GM18873 (cell line): ENCODE measurements around the gene NOL11.
"Not testable (repeated sequence)": the region's sequence is repeated elsewhere in the genome, so short reads cannot be mapped to it uniquely, and the experiment has no call there.

ENCODE experiments used
- ATAC-seq: cut with Tn5 transposase; IDR thresholded peaks from one replicate; pipeline ENCODE4 v1.9.1; 2021; ENCODE audit warnings: mild to moderate bottlenecking, moderate library complexity, moderate number of reproducible peaks; ENCODE audit not compliant: unreplicated experiment, low FRiP score

The NOL11 gene

GRCh38 chr17:67752160-67752559, 34.4 kb downstream of the NOL11 start:
- not testable (repeated sequence) for ATAC-seq

GRCh38 chr17:67753026-67753425, 35.3 kb downstream of the NOL11 start:
- ATAC-seq: no peak

- no peak for ATAC-seq
Measured at GRCh38 chr17:67754001-67754400, 36.3 kb downstream of the NOL11 start.

DNA sequence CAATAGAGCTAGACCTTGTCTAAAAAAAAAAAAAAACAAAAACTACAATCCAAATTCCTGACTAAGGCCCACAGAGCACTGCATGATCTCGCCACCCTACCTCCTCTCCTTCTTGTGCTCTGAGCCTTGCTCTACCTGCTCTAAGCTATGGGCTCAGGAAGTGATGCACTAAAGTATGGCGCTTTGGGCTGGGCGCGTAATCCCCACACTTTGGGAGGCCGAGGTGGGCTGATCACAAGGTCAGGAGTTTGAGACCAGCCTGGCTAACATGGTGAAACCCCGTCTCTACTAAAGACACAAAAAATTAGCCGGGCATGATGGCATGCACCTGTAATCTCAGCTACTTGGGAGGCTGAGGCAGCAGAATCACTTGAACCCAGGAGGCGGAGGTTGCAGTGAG, 37.0 kb downstream of the NOL11 start:
- ATAC-seq: not testable (repeated sequence)

GRCh38 chr17:67756766-67757165, 39.0 kb downstream of the NOL11 start:
- ATAC-seq: not testable (repeated sequence)

- no peak for ATAC-seq
Measured at GRCh38 chr17:67759355-67760171, 41.8 kb downstream of the NOL11 start.

DNA sequence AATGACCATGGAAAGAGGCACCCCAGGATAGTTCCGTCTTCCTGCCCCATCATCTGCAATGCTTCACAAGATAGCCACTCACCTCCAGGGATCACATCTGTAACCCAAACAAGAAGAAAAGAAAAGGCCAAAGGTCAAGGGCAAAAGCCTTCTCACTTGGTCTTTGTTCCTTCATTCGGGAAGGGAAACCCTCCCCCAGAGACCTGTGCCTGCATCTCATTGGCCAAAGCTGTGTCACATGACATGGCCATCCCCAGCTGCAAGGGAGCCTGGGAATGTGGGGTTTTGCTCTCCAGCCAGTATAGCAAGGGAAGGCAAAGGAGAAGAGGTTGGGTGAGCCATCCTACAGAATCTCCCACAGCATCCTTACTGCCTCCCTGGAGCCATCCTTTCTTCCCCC, 47.9 kb downstream of the NOL11 start:
- ATAC-seq: no peak

- no peak for ATAC-seq
Measured at GRCh38 chr17:67769231-67769630, 51.5 kb downstream of the NOL11 start.

DNA sequence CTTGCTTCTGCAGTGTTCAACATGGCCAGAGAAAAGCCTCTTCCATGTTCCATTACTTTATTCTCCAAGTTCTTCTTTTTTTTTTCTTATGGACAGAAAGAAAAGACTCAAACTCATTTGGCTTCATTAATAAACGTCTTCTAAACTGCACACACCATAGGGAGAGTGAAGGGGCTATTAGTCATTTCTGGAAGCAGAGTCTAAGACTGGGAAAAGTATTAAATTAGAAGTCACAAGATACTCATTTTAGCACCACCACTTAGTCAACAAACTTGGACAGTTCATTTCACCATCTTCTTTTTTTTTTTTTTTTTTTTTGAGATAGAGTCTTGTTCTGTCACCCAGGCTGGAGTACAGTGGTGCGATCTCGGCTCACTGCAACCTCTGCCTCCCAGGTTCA, 52.8 kb downstream of the NOL11 start:
- no peak for ATAC-seq

GRCh38 chr17:67772679-67773078, 54.9 kb downstream of the NOL11 start:
- ATAC-seq: no peak

DNA sequence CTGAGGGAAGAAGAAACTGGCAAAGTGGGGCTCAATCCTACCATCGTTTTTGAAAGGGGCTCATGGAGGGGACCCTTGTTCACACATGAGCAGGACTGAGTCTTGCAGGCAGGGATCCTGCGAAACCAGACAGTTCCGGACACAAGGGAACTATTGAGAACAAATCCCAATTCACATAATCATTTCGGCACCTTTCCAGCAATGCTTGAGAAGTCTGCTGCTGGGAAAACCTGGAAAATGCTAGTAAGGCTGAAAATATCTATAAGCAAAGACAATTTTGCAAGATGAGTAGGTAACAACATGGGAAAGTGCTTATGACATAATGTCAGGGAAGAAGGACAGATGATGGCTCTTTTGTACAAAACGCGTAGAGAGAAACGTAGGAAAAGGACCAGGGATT, 55.5 kb downstream of the NOL11 start:
- ATAC-seq: no peak

DNA sequence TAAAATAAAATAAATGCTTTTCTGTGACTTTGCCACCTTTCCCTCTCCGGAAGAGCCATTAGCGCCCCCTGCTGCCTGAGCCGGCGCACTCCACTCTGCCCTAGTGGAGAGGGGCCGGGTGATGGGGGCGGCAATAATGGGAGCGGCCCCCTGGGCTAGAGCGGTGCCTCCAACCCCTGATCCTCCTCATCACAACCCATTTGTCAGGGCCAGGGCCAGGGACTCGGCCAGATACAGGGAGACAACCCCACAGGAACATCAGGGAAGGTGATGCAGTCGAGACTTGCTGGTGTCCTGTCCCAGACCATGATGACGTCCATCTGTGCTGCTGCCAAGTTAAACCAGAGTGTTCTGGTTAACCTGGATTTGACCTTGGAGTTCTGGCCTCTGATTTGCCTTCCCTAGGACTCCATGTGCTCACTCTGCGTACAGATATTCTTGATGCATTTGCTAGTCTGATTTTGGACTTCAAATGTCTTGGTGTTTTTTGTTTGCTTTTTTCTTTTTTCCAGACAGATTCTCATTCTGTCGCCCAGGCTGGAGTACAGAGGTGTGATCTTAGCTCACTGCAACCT, 61.4 kb downstream of the NOL11 start:
- ATAC-seq: no peak

GRCh38 chr17:67784364-67785121, 66.8 kb downstream of the NOL11 start:
- no peak for ATAC-seq

DNA sequence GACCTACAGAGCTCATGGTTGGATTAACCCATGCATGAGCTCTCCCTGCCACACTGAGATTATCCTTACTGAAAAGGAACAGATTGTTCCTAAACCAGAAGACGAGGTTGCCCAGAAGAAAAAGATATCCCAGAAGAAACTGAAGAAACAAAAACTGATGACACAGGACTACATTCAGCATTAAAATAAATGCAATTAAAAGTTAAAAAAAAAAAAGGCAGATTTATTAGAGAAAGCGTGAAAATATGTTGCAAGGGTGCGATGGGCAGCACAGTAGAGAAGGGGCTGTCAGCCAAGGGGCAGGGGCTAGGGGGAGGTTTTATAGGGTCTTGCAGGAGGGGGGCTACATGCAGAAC, 67.4 kb downstream of the NOL11 start:
- no peak for ATAC-seq

GRCh38 chr17:67785504-67785903, 67.8 kb downstream of the NOL11 start:
- ATAC-seq: no peak
